Measurements from ENCODE around the gene HDAC9.

DNA sequence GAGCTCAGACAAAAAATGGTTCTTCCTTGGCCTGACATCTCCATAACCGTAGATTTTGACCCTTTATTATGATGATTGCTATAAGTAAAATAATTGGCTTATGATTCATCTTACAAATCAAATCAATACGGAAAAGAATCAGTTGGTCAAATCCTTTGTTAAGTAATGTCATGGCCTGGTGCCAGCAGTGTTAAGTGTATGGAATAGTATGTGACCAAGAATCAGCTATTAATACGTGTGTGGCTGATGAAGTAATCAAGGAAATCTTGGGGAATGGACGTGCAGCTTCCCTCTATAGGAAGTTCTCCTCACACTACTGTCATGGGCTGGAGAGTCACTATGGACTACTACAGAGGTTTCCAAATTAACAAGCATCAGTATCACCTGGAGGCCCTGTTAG is 391.3 kb downstream of the HDAC9 start:
- TF ChIP-seq, protein P1, sequence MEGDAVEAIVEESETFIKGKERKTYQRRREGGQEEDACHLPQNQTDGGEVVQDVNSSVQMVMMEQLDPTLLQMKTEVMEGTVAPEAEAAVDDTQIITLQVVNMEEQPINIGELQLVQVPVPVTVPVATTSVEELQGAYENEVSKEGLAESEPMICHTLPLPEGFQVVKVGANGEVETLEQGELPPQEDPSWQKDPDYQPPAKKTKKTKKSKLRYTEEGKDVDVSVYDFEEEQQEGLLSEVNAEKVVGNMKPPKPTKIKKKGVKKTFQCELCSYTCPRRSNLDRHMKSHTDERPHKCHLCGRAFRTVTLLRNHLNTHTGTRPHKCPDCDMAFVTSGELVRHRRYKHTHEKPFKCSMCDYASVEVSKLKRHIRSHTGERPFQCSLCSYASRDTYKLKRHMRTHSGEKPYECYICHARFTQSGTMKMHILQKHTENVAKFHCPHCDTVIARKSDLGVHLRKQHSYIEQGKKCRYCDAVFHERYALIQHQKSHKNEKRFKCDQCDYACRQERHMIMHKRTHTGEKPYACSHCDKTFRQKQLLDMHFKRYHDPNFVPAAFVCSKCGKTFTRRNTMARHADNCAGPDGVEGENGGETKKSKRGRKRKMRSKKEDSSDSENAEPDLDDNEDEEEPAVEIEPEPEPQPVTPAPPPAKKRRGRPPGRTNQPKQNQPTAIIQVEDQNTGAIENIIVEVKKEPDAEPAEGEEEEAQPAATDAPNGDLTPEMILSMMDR (IDR thresholded peaks at IDR 0.05; ENCODE audit: insufficient read depth, low read length, poor library complexity, severe bottlenecking) = no peak
- no peak for TF ChIP-seq EZH2phosphoT487 (conservative IDR thresholded peaks at IDR 0.05; ENCODE audit: low read length)
